Activated B cell treated with CpG ODN at 0.5 μM for 24 hours (primary cell): ENCODE results near the gene ADGRB2. TPM values are rescaled to one million over a fixed set of nuclear protein-coding genes. Genes with fewer than 3 reads are reported as not detected.

Source experiments
- ATAC-seq: fragments of 200-7000 bp; cut with Tn5 transposase; one replicate; pipeline ENCODE4 v1.10.0; 2021; ENCODE audit warnings: low read depth, mild to moderate bottlenecking, moderate library complexity
- CTCF ChIA-PET: fragments of 350-600 bp; sonication (Branson Sonifier 250); formaldehyde crosslinking; loops from one replicate; lab custom pipeline; 2021; ENCODE audit warnings: antibody characterized with exemption; lab: Charles Lee
- POLR2A ChIA-PET: fragments of 350-600 bp; sonication (Branson Sonifier 250); formaldehyde crosslinking; loops from one replicate; lab custom pipeline; 2021; ENCODE audit warnings: antibody characterized with exemption; lab: Charles Lee
- DNase-seq: peaks from one replicate; pipeline ENCODE4 v3.0.0; 2022
- H3K27ac Mint-ChIP-seq: one replicate; pipeline ENCODE4 v1.8.0; 2020; ENCODE audit warnings: mixed read lengths
- H3K27me3 Mint-ChIP-seq: one replicate; pipeline ENCODE4 v1.8.0; 2021; ENCODE audit warnings: mixed read lengths
- H3K36me3 Mint-ChIP-seq: one replicate; pipeline ENCODE4 v1.8.0; 2021; ENCODE audit warnings: low read depth, mixed read lengths
- H3K4me1 Mint-ChIP-seq: one replicate; pipeline ENCODE4 v1.8.0; 2021; ENCODE audit warnings: mixed read lengths
- H3K4me3 Mint-ChIP-seq: one replicate; pipeline ENCODE4 v1.8.0; 2020; ENCODE audit warnings: mild to moderate bottlenecking, mixed read lengths
- H3K9me3 Mint-ChIP-seq: one replicate; pipeline ENCODE4 v1.8.0; 2020; ENCODE audit warnings: mixed read lengths
- CTCF ChIP-seq: fragments of 200-600 bp; IDR thresholded peaks from one replicate; pipeline ENCODE4 v1.8.0; 2022; ENCODE audit warnings: antibody characterized with exemption, mild to moderate bottlenecking
- intact Hi-C: fragments of 100-400 bp; cut with micrococcal nuclease; formaldehyde crosslinking; loops from one replicate; pipeline ENCODE4 v1.15.1; 2024
- total RNA-seq: library from RNA; stranded (reverse); gene quantifications from 2 replicates; pipeline ENCODE4 v1.2.3, GENCODE V29; 2022

Gene ADGRB2
- total RNA-seq, 1 donor from 2014 or later = 6.3 TPM

GRCh38 chr1:31755850-31756492 is 8.2 kb downstream of the ADGRB2 start:
- Mint-ChIP-seq H3K36me3 (no peaks in the 10 kb centered on the region), H3K4me3 (no peak overlapping the region), H3K27ac (no peak overlapping the region), H3K4me1 (peaks cover 12% of the 10 kb centered on the region), H3K9me3 (no peaks in the 10 kb centered on the region), H3K27me3 (peaks cover 4% of the 10 kb centered on the region)
- ATAC-seq = no peak
- no peak for TF ChIP-seq CTCF
- intact Hi-C loops = no loop called here
- ChIA-PET POLR2A (no interaction called here), CTCF (no interaction called here)
- DNase-seq = no peak

DNA sequence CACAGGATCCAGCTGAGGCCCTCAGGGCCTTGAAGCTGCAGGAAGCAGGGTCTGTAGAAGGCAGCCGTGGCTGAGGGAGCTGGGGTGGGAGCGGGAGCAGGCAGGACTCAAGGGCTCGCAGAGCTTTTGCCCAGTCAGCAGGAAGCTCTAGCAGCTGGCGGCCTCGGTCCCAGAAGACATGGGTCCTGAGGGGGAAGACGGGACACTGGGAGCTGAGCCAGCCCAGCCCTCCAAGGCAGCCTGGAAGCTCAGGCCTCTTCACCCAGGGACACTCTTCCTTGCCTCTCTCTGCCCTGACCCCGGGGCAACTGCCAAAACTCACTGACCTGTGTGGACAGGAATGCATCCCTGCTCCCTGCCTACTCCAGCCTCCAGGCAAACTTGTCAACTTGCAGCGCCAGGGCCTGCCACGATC is 8.9 kb downstream of the ADGRB2 start:
- Mint-ChIP-seq H3K27me3 (peaks cover 7% of the 10 kb centered on the region), H3K36me3 (no peaks in the 10 kb centered on the region), H3K4me3 (no peak overlapping the region), H3K4me1 (peaks cover 17% of the 10 kb centered on the region), H3K9me3 (no peaks in the 10 kb centered on the region), H3K27ac (no peak overlapping the region)
- ChIA-PET POLR2A (no interaction called here), CTCF (no interaction called here)
- TF ChIP-seq CTCF = no peak
- intact Hi-C loops = no loop called here
- ATAC-seq (no peak), DNase-seq (no peak)

DNA sequence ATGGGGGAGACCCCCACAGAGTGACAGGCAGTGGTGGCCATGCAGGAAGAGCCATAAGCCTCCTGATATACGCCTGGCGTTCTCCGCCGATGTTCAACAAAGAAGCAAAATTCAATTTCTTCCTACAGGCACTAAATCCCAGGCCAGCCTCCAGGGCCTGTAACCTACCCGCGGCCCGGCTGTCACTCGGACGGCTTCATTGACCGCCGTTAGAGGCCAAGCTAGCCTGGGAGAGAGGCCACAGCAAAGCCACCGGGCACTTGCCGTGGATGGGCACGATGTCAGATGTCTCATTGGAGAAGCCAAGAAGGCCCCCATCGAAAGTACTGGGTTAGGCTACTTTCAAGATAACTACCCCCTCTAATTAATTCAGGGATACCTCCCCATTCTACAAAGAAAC is 9.7 kb downstream of the ADGRB2 start:
- no peak for ATAC-seq
- peaks cover 16% of the 10 kb centered on the region for H3K4me1 Mint-ChIP-seq
- POLR2A ChIA-PET = no interaction called here
- no peak for DNase-seq
- TF ChIP-seq CTCF = no peak
- no peak overlapping the region for H3K27ac Mint-ChIP-seq
- CTCF ChIA-PET = no interaction called here
- H3K27me3 Mint-ChIP-seq = peaks cover 10% of the 10 kb centered on the region
- intact Hi-C loops = no loop called here
- no peak overlapping the region for H3K4me3 Mint-ChIP-seq
- no peaks in the 10 kb centered on the region for H3K36me3 Mint-ChIP-seq
- no peaks in the 10 kb centered on the region for H3K9me3 Mint-ChIP-seq

- Mint-ChIP-seq H3K27me3 (peaks cover 10% of the 10 kb centered on the region), H3K4me3 (no peak overlapping the region), H3K27ac (no peak overlapping the region), H3K36me3 (no peaks in the 10 kb centered on the region), H3K4me1 (peaks cover 16% of the 10 kb centered on the region), H3K9me3 (no peaks in the 10 kb centered on the region)
- POLR2A ChIA-PET = interaction anchor here (0.6 kb wide), 1 partner anchor 36 kb away, joined by 3 read pairs; no protein-coding TSS in a partner anchor
- CTCF ChIA-PET = no interaction called here
- intact Hi-C loops = no loop called here
- TF ChIP-seq CTCF = no peak
- no peak for DNase-seq
- ATAC-seq = no peak
Measured at GRCh38 chr1:31753707-31754349, 10.3 kb downstream of the ADGRB2 start.

DNA sequence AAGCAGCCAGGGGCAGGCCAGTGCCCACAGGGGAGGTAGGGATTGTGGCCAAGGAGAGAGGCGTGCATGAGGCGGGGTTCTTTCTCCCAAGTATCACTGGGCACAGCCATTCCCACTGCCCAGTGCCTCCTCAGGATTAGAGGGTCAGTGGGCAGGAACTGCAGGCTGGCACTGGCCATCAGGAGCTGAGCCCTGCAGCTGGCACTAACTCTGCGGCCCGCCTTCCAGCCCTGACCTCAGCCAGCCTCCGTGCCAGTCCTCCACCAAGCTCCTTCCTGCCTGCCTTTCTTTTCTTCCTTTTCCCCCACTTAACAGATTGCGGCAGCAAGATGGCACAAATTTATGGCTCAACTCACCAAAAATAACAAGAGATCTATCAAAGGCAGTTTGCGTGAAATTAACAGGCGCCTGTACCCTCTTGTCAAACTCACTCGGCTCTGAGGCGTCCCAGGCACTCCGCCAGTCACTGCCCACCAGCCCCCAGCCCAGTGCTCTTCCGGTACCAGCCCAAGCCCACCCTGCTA is 11.1 kb downstream of the ADGRB2 start:
- ChIA-PET CTCF (no interaction called here), POLR2A (interaction anchor here (0.6 kb wide), 1 partner anchor 36 kb away, joined by 3 read pairs; no protein-coding TSS in a partner anchor)
- DNase-seq (no peak), ATAC-seq (no peak)
- Mint-ChIP-seq H3K36me3 (no peaks in the 10 kb centered on the region), H3K4me3 (no peak overlapping the region), H3K4me1 (peaks cover 16% of the 10 kb centered on the region), H3K27ac (no peak overlapping the region), H3K27me3 (peaks cover 10% of the 10 kb centered on the region), H3K9me3 (no peaks in the 10 kb centered on the region)
- TF ChIP-seq CTCF = no peak
- intact Hi-C loops = no loop called here
